CD4-positive, alpha-beta T cell treated with Interleukin-15 for 4 hours (primary cell): ENCODE measurements around the gene CYSRT1.

ENCODE experiments used
- DNase-seq: peaks from one replicate; pipeline ENCODE4 v3.0.0-alpha.2; 2020; ENCODE audit warnings: low spot score

Gene CYSRT1

GRCh38 chr9:137227054-137227852, 2.3 kb downstream of the CYSRT1 start, which contains the start of gene RNF224:
TSS of gene RNF224 (plus strand) at chr9:137227502. CDS start at chr9:137228336, 834 bp downstream.
- DNase-seq, result peak; percentile 83

GRCh38 chr9:137227853-137228505, 3.0 kb downstream of the CYSRT1 start:
- DNase-seq, result no peak

- DNase-seq, result no peak
Measured at GRCh38 chr9:137228506-137228967, 3.6 kb downstream of the CYSRT1 start.

GRCh38 chr9:137228968-137229896, 4.3 kb downstream of the CYSRT1 start:
- DNase-seq, result no peak

GRCh38 chr9:137229903-137230704, 5.1 kb downstream of the CYSRT1 start:
- DNase-seq, result no peak

DNA sequence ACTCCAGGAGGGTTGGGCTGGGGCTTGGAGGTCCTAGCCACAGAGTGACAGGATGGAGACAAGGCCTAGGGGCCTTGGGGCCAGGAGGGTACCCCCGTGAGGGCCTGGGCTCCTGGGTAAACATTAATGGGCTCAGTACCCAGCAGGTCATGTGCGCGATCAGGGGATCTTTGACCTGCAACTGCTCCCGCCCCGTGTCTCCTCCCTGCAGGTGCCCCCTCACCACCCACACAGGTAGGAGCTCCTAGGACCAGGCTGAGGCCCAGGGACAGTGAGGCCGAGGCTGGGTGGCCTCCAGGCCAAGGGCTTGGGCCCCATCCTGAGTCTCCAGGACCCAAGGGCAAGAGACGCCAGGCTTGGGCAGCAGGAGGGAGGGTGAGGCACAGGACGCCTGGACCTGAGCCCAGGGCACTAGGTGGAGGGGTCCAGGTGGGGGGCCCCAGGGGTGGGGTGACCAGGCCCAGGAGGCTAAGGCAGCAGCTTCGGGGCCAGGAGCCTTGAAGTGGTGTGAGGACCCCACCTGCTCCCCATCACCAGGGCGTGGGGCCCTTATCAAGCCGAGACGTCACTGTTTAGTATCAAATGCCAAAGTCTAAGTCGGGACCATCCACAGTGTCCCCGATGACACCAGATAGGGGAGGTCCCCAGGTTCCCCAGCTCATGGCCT, 5.9 kb downstream of the CYSRT1 start, which contains the start of gene SLC34A3:
SLC34A3 (plus strand) TSS at position 197 of the 667 bp plus-strand sequence. CDS start 802 bp downstream, outside the sequence.
- DNase-seq, result no peak

DNA sequence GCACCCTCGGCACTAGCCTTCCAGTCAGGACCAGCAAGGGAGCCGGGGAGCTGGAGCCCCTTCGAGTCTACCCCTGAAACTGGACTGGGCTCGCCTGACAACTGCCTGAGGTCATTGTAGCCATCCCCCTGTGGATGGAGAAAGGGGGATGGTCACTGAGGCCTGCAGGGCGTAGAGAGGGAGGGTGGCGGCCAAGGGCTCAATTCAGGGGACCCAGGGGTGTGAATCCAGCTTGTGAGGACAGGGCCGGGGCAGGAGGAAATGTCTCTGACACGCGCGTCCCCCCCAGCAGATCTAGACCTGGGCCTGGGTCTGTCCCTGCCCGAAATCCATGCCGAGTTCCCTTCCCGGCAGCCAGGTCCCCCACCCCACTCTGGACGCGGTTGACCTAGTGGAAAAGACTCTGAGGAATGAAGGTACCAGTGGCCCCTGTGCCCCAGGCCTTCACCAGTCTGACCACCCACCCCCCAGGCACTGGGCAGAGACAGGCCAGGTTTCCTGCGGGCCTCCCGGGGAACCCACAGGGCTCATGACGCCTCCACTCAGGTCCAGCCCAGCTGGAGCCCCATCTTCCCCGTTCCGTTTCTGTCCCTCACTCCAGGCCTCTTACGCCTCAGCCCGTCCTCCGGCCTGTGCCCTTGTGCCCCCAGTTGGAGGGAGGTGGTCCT, 6.5 kb downstream of the CYSRT1 start:
- DNase-seq, result no peak

- DNase-seq, result no peak
Measured at GRCh38 chr9:137232101-137232500, 7.1 kb downstream of the CYSRT1 start.

GRCh38 chr9:137232510-137232909, 7.5 kb downstream of the CYSRT1 start:
- no peak for DNase-seq

DNA sequence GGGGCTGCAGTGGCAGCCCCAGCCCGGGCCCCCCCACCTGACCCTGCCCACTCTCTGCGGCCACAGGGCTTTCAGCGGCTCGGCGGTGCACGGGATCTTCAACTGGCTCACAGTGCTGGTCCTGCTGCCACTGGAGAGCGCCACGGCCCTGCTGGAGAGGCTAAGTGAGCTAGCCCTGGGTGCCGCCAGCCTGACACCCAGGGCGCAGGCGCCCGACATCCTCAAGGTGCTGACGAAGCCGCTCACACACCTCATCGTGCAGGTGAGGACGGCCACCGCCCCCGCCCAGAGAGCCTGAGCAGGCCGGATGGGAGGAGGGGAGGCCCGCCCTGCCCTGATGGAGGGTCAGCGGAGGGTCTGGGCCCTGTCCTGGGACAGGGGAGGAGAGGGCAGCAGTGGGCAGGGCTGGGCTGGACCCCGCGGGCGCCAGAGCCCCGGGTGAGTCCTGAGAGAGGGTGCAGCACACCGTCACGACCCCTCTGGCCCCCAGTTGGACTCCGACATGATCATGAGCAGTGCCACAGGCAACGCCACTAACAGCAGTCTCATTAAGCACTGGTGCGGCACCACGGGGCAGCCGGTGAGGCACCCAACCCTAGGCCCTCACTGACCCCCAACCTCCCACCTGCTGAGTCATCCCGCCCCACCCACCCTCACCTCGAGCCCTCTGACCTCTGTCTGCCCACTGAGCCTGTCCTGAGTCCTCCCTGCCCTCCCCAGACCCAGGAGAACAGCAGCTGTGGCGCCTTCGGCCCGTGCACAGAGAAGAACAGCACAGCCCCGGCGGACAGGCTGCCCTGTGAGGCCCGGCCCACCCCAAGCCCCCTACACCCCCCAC, 8.4 kb downstream of the CYSRT1 start:
- DNase-seq, result no peak

DNA sequence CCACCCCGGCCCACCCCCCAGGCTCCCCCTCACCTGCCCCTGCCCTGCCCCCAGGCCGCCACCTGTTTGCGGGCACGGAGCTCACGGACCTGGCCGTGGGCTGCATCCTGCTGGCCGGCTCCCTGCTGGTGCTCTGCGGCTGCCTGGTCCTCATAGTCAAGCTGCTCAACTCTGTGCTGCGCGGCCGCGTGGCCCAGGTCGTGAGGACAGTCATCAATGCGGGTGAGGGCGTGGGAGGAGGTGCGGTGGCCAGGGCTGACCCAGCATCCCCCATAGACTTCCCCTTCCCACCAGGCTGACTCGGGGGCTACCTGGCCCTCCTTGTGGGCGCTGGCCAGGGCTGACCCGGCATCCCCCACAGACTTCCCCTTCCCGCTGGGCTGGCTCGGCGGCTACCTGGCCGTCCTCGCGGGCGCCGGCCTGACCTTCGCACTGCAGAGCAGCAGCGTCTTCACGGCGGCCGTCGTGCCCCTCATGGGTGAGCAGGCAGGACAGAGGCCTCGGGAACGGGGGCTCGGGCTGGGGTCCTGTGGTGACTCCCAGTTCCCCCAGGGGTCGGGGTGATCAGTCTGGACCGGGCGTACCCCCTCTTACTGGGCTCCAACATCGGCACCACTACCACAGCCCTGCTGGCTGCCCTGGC, 9.2 kb downstream of the CYSRT1 start:
- DNase-seq, result no peak

DNA sequence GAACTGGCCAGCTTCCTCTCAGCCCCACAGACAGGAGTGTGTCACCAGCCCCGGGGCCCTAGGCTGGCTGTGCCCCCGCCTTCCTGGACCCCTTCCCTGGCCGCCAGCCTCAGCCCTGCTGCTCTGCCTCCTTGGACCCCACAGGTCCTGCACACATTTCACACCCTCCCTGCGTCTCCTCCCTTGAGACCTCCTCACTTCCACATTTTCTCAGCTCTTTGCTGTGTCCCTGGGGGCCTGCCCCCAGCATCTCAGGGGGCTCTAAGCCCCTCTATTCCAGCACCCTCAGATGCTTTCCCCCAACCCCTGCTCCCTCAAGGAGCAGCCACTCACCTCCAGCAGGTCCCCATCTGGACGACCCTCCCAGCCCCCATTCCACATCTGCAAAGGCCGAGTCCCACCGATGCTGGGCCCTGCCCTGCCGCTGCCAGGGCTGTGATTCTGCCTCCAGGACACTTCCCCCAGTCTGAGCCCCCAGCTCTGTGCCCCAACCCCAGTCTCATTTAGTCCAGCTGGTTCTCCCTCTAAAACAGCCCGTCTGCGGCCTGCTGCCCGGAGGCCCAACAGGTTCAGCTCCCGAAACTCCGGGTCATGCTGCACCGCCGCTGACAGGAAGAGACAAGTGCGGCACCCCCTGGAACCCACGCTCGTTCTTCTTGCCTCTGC, 9.9 kb downstream of the CYSRT1 start:
- DNase-seq, result no peak

- no peak for DNase-seq
Measured at GRCh38 chr9:137235424-137236237, 10.7 kb downstream of the CYSRT1 start.

DNA sequence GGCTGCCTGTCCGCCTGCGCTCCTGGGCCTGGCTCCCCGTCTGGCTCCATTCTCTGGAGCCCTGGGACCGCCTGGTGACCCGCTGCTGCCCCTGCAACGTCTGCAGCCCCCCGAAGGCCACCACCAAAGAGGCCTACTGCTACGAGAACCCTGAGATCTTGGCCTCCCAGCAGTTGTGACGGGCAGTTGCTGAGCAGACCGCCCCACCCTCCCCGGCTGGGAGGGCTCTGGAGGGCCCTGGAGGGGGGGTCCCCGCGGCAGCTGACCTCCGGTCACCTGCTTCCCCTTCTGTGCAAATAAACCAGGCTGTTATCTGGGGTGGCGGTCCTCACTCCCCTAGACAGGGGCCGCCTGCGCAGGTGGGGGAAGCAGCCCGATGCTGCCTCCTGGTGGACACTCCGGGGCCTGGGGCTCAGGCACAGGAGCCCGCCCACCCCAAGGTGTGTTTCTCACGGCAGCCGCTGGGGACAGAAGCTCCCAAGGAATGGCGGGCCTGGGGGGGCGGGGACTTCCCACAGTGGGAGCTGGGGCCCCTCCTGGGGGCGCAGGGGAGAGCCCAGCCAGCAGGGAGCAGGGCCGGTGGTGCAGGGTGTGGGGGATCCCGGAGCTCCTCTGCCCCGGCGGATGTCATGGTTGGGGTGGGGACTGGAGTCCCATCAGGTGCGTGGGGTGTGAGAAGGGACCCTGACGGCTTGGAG, 11.4 kb downstream of the CYSRT1 start:
- peak; percentile 88 for DNase-seq

DNA sequence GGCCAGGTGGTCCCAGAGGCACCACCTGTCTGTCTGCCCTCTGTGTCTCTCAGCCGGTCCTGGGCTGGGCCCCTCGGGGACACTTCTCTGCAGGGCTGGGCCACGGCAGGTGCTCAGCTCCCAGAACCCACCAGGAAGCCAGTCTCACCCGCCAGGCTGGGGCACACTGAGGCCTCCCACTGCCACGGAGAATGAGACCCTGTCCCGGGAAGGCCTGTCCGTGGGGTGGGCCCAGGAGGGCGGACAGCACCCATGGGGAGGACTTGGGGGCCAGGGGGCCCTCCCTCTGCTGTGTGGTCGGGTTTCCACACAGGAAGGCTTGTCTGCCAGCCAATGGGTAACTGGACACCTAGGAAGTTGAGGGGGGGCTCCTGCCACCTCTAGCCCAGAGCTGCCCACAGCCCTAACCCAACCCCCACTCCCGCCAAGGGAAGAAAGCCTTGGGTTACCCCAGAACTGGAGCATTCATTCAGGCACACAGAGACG, 12.0 kb downstream of the CYSRT1 start:
- DNase-seq, result no peak
